GM12878 (cell line): Measurements from ENCODE around the gene NTSR1. TPM values are rescaled to one million over a fixed set of nuclear protein-coding genes. Genes with fewer than 3 reads are reported as not detected.

Experiments used
- ATAC-seq: fragments of 200-7000 bp; cut with Tn5 transposase; 3 replicates; pipeline ENCODE4 v1.9.1; 2020; ENCODE audit warnings: mild to moderate bottlenecking, moderate library complexity
- BruUV-seq: library from RNA; stranded (reverse); fragments of 400-500 nt; replicated peaks from 2 replicates; lab custom pipeline; 2021; lab: Mats Ljungman, UMichigan
- CTCF ChIA-PET: fragments of 300-600 bp; sonication (Branson Sonifier 250); formaldehyde crosslinking; extraction: SDS; loops from one replicate; lab custom pipeline; 2021; ENCODE audit warnings: inconsistent platforms; lab: Yijun Ruan, JAX
- POLR2A ChIA-PET: fragments of 350-600 bp; formaldehyde crosslinking; extraction: SDS; loops from one replicate; lab custom pipeline; 2021; ENCODE audit warnings: inconsistent platforms; lab: Charles Lee
- RAD21 ChIA-PET: fragments of 300-600 bp; sonication (Branson Sonifier 250); formaldehyde crosslinking; loops from one replicate; lab custom pipeline; 2023; ENCODE audit warnings: antibody characterized with exemption; ENCODE audit not compliant: unreplicated experiment; lab: Charles Lee
- SMC1A ChIA-PET: fragments of 300-600 bp; sonication (Branson Sonifier 250); formaldehyde crosslinking; loops from one replicate; lab custom pipeline; 2023; ENCODE audit not compliant: unreplicated experiment, uncharacterized antibody; lab: Charles Lee
- DNase-seq: peaks from one replicate; pipeline ENCODE4 v3.0.0-alpha.2; 2011; ENCODE audit warnings: low read depth, low spot score
- FAIRE-seq: peaks from 3 replicates; lab custom pipeline; 2011; peaks lifted over from hg19 to GRCh38; lab: Jason Lieb, UNC
- H2AFZ ChIP-seq: 2 replicates; pipeline ENCODE4 v1.6.0; 2011; ENCODE audit warnings: low read depth, low read length, control low read depth; ENCODE audit not compliant: control insufficient read depth
- H3K27ac ChIP-seq: 2 replicates; pipeline ENCODE4 v1.5.1; 2011; ENCODE audit warnings: control low read depth; ENCODE audit not compliant: control insufficient read depth, insufficient read depth
- H3K27me3 ChIP-seq, 2 experiments: replicated peaks in 1 of 2; 2 replicates each; pipeline versions ENCODE4 v1.6.0 to v1.6.1; 2011; ENCODE audit warnings: low read length in 1 of 2; ENCODE audit not compliant: control insufficient read depth in 2 of 2, insufficient read depth in 2 of 2
- H3K36me3 ChIP-seq, 2 experiments: 2 replicates each; pipeline ENCODE4 v1.5.1; 2011; ENCODE audit warnings: low read length in 1 of 2; ENCODE audit not compliant: control insufficient read depth in 2 of 2, insufficient read depth in 2 of 2
- H3K4me1 ChIP-seq: 2 replicates; pipeline ENCODE4 v1.6.1; 2011; ENCODE audit warnings: mild to moderate bottlenecking, low read length, moderate library complexity, mixed read lengths; ENCODE audit not compliant: control insufficient read depth, insufficient read depth
- H3K4me2 ChIP-seq: 2 replicates; pipeline ENCODE4 v1.6.0; 2011; ENCODE audit warnings: control low read depth; ENCODE audit not compliant: control insufficient read depth, insufficient read depth
- H3K4me3 ChIP-seq: fragments of 200-600 bp; sonication (generic); 2 replicates; pipeline ENCODE4 v1.5.1; 2016
- H3K79me2 ChIP-seq: 2 replicates; pipeline ENCODE4 v1.6.0; 2011; ENCODE audit warnings: low read length; ENCODE audit not compliant: control insufficient read depth, insufficient read depth
- H3K9ac ChIP-seq: 2 replicates; pipeline ENCODE4 v1.8.0; 2011; ENCODE audit warnings: low read length, control low read depth, mixed read lengths; ENCODE audit not compliant: control insufficient read depth, insufficient read depth
- H3K9me3 ChIP-seq: replicated peaks from 3 replicates; pipeline ENCODE4 v1.5.1; 2011; ENCODE audit warnings: mild to moderate bottlenecking, low read length; ENCODE audit not compliant: control insufficient read depth, insufficient read depth
- H4K20me1 ChIP-seq: 2 replicates; pipeline ENCODE4 v1.6.0; 2011; ENCODE audit not compliant: control insufficient read depth, insufficient read depth
- BCL11A ChIP-seq: IDR thresholded peaks from 2 replicates; pipeline ENCODE4 v1.6.1; 2011; ENCODE audit warnings: low read depth, low read length
- BMI1 ChIP-seq: fragments of 450-650 bp; IDR thresholded peaks from 2 replicates; pipeline ENCODE4 v1.6.1; 2016; ENCODE audit warnings: mild to moderate bottlenecking, moderate library complexity, borderline replicate concordance
- BRCA1 ChIP-seq: IDR thresholded peaks from 2 replicates; pipeline ENCODE4 v1.6.1; 2011; ENCODE audit warnings: low read depth, low read length, improper control_type of control experiment
- CBFB ChIP-seq: IDR thresholded peaks from 2 replicates; pipeline ENCODE4 v1.6.1; 2016; ENCODE audit warnings: antibody characterized with exemption, low read depth
- FOXK2 ChIP-seq: fragments of 450-650 bp; IDR thresholded peaks from 2 replicates; pipeline ENCODE4 v1.6.1; 2017; ENCODE audit warnings: mild to moderate bottlenecking, moderate library complexity
- HCFC1 ChIP-seq: fragments of 150-350 bp; IDR thresholded peaks from 2 replicates; pipeline ENCODE4 v1.6.1; 2014; ENCODE audit warnings: low read length
- MTA3 ChIP-seq: IDR thresholded peaks from 2 replicates; pipeline ENCODE4 v1.6.1; 2012; ENCODE audit warnings: low read length, inconsistent platforms, borderline replicate concordance
- NR2C1 ChIP-seq: fragments of 450-650 bp; IDR thresholded peaks from 2 replicates; pipeline ENCODE4 v1.6.1; 2017; ENCODE audit warnings: antibody characterized with exemption, mild to moderate bottlenecking, moderate library complexity
- NR2F1 ChIP-seq: fragments of 450-650 bp; conservative IDR thresholded peaks from 2 replicates; pipeline ENCODE4 v1.6.1; 2017; ENCODE audit warnings: mild to moderate bottlenecking
- POU2F2 ChIP-seq: IDR thresholded peaks from 3 replicates; pipeline ENCODE4 v1.6.1; 2011; ENCODE audit warnings: low read depth, mild to moderate bottlenecking, low read length, borderline replicate concordance
- RAD21 ChIP-seq: IDR thresholded peaks from 2 replicates; pipeline ENCODE4 v1.6.1; 2011; ENCODE audit warnings: mild to moderate bottlenecking, low read depth, low read length, moderate library complexity; ENCODE audit not compliant: insufficient read depth
- ZNF24 ChIP-seq: fragments of 450-650 bp; IDR thresholded peaks from 2 replicates; pipeline ENCODE4 v1.6.1; 2017; ENCODE audit warnings: antibody characterized with exemption, mild to moderate bottlenecking
- WGBS: methylation state at CpG from one replicate; pipeline ENCODE4 v1.1.6; 2016; ENCODE audit warnings: low lambda C conversion rate; ENCODE audit not compliant: insufficient replicate concordance, insufficient coverage; ENCODE audit errors: missing lambda C conversion rate; 5-methylcytosine and 5-hydroxymethylcytosine counted together
- in situ Hi-C: fragments of 300-500 bp; cut with MboI; formaldehyde crosslinking; loops from 9 replicates; pipeline ENCODE4 v1.14.3; 2018; ENCODE audit warnings: mixed read lengths
- intact Hi-C: fragments of 100-400 bp; cut with micrococcal nuclease; formaldehyde crosslinking; loops from one replicate; pipeline ENCODE4 v1.14.2; 2022; ENCODE audit not compliant: unreplicated experiment
- polyA plus RNA-seq, 11 experiments: library from polyadenylated mRNA; depleted of rRNA in 4 of 11; unstranded in 6 of 11; stranded (reverse) in 5 of 11; fragments of >200 nt; fragmentation: Nextera tagmentation in 4 of 11; fragmentation: Illumina TruSeq in 1 of 11; extraction: Ambion mirVana in 4 of 11; extraction: Trizol in 1 of 11; gene quantifications; 1 replicate in 1 of 11; 2 replicates in 10 of 11; pipeline versions ENCODE4 v1.2.1 to v1.2.3, GENCODE V29; 2011 to 2016; ENCODE audit warnings: inconsistent platforms in 2 of 11, missing spikeins in 2 of 11, low read depth in 1 of 11
- total RNA-seq, 4 experiments: library from RNA; depleted of rRNA in 3 of 4; stranded (reverse); fragments of >200 nt in 3 of 4; fragmentation: Illumina TruSeq in 1 of 4; extraction: Trizol in 1 of 4; gene quantifications; 2 replicates each; pipeline versions ENCODE4 v1.2.1 to v1.2.3, GENCODE V29; 2013 to 2021
- TF ChIP-seq, protein P1 (sequence below): fragments of 450-650 bp; IDR thresholded peaks from 2 replicates; pipeline ENCODE4 v1.6.1; 2017; ENCODE audit warnings: mild to moderate bottlenecking, low read depth, inconsistent platforms; ENCODE audit not compliant: poor library complexity, severe bottlenecking
- TF ChIP-seq, protein P2 (sequence below): fragments of 450-650 bp; IDR thresholded peaks from 2 replicates; pipeline ENCODE4 v1.6.1; 2017; ENCODE audit warnings: mild to moderate bottlenecking
- TF ChIP-seq, protein P3 (sequence below): fragments of 450-650 bp; IDR thresholded peaks from 2 replicates; pipeline ENCODE4 v1.6.1; 2016; ENCODE audit warnings: mild to moderate bottlenecking
- TF ChIP-seq, protein P4 (sequence below): IDR thresholded peaks from 2 replicates; pipeline ENCODE4 v1.6.1; 2012; ENCODE audit warnings: improper control_type of control experiment, low read depth, low read length; ENCODE audit not compliant: insufficient replicate concordance

Gene NTSR1
- total and polyA plus RNA-seq, 10 of the 15 experiments (the other 5 are each of a cell fraction or from before 2014, with no cell fraction given), result not detected

DNA sequence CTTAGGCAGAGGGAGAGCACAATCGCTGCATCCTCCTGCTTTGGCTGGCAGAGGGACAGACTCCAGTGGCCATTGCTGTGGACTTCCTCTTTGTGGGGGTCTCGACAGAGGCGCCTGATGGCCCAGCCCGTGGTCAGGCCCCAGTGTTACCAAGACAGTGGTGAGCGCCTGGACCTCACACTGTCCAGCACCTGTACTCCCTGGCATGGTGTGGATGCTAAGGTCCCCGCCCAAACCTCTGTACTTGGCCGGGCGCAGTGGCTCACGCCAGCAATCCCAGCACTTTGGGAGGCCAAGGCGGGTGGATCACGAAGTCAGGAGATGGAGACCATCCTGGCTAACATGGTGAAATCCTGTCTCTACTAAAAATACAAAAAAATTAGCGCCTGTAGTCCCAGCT, 2.3 kb upstream of the NTSR1 start:
- RAD21 ChIA-PET, result interaction anchor here (0.8 kb wide), 1 partner anchor 88 kb away, joined by 3 read pairs; no protein-coding TSS in a partner anchor
- Histone ChIP-seq H3K27ac (no peak overlapping the region), H3K4me3 (no peak overlapping the region), H3K4me2 (no peak overlapping the region), H3K27me3 (peaks cover 0 to 6% of the 10 kb centered on the region in 2 experiments; a peak in 3 of 4 replicates), H2AFZ (no peak overlapping the region), H3K4me1 (no peaks in the 10 kb centered on the region), H3K9ac (no peak overlapping the region), H3K36me3 (no peaks in the 10 kb centered on the region), H4K20me1 (no peaks in the 10 kb centered on the region), H3K79me2 (no peaks in the 10 kb centered on the region), H3K9me3 (no peaks in the 10 kb centered on the region)
- ATAC-seq (no peak), DNase-seq (no peak), FAIRE-seq (no peak)
- 46% methylated on average over 12 of the region's 12 CpGs for WGBS
- no peak for TF ChIP-seq ZNF24
- no peak for TF ChIP-seq CBFB
- TF ChIP-seq, protein P1, sequence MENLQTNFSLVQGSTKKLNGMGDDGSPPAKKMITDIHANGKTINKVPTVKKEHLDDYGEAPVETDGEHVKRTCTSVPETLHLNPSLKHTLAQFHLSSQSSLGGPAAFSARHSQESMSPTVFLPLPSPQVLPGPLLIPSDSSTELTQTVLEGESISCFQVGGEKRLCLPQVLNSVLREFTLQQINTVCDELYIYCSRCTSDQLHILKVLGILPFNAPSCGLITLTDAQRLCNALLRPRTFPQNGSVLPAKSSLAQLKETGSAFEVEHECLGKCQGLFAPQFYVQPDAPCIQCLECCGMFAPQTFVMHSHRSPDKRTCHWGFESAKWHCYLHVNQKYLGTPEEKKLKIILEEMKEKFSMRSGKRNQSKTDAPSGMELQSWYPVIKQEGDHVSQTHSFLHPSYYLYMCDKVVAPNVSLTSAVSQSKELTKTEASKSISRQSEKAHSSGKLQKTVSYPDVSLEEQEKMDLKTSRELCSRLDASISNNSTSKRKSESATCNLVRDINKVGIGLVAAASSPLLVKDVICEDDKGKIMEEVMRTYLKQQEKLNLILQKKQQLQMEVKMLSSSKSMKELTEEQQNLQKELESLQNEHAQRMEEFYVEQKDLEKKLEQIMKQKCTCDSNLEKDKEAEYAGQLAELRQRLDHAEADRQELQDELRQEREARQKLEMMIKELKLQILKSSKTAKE, result no peak
- no peak for TF ChIP-seq BMI1
- no peak for TF ChIP-seq NR2F1
- no peak for TF ChIP-seq NR2C1
- TF ChIP-seq MTA3, result no peak
- no peak for TF ChIP-seq HCFC1
- TF ChIP-seq, protein P2, sequence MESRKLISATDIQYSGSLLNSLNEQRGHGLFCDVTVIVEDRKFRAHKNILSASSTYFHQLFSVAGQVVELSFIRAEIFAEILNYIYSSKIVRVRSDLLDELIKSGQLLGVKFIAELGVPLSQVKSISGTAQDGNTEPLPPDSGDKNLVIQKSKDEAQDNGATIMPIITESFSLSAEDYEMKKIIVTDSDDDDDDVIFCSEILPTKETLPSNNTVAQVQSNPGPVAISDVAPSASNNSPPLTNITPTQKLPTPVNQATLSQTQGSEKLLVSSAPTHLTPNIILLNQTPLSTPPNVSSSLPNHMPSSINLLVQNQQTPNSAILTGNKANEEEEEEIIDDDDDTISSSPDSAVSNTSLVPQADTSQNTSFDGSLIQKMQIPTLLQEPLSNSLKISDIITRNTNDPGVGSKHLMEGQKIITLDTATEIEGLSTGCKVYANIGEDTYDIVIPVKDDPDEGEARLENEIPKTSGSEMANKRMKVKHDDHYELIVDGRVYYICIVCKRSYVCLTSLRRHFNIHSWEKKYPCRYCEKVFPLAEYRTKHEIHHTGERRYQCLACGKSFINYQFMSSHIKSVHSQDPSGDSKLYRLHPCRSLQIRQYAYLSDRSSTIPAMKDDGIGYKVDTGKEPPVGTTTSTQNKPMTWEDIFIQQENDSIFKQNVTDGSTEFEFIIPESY, result no peak
- no peak for TF ChIP-seq RAD21
- no peak for TF ChIP-seq BRCA1
- TF ChIP-seq POU2F2, result no peak
- TF ChIP-seq, protein P3, sequence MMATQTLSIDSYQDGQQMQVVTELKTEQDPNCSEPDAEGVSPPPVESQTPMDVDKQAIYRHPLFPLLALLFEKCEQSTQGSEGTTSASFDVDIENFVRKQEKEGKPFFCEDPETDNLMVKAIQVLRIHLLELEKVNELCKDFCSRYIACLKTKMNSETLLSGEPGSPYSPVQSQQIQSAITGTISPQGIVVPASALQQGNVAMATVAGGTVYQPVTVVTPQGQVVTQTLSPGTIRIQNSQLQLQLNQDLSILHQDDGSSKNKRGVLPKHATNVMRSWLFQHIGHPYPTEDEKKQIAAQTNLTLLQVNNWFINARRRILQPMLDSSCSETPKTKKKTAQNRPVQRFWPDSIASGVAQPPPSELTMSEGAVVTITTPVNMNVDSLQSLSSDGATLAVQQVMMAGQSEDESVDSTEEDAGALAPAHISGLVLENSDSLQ, result no peak
- no peak for TF ChIP-seq BCL11A
- TF ChIP-seq, protein P4, sequence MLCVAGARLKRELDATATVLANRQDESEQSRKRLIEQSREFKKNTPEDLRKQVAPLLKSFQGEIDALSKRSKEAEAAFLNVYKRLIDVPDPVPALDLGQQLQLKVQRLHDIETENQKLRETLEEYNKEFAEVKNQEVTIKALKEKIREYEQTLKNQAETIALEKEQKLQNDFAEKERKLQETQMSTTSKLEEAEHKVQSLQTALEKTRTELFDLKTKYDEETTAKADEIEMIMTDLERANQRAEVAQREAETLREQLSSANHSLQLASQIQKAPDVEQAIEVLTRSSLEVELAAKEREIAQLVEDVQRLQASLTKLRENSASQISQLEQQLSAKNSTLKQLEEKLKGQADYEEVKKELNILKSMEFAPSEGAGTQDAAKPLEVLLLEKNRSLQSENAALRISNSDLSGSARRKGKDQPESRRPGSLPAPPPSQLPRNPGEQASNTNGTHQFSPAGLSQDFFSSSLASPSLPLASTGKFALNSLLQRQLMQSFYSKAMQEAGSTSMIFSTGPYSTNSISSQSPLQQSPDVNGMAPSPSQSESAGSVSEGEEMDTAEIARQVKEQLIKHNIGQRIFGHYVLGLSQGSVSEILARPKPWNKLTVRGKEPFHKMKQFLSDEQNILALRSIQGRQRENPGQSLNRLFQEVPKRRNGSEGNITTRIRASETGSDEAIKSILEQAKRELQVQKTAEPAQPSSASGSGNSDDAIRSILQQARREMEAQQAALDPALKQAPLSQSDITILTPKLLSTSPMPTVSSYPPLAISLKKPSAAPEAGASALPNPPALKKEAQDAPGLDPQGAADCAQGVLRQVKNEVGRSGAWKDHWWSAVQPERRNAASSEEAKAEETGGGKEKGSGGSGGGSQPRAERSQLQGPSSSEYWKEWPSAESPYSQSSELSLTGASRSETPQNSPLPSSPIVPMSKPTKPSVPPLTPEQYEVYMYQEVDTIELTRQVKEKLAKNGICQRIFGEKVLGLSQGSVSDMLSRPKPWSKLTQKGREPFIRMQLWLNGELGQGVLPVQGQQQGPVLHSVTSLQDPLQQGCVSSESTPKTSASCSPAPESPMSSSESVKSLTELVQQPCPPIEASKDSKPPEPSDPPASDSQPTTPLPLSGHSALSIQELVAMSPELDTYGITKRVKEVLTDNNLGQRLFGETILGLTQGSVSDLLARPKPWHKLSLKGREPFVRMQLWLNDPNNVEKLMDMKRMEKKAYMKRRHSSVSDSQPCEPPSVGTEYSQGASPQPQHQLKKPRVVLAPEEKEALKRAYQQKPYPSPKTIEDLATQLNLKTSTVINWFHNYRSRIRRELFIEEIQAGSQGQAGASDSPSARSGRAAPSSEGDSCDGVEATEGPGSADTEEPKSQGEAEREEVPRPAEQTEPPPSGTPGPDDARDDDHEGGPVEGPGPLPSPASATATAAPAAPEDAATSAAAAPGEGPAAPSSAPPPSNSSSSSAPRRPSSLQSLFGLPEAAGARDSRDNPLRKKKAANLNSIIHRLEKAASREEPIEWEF, result no peak
- no peak for TF ChIP-seq FOXK2
- in situ Hi-C loops, result no loop called here
- no TSS peak for BruUV-seq
- intact Hi-C loops, result no loop called here
- SMC1A ChIA-PET, result no interaction called here
- POLR2A ChIA-PET, result no interaction called here
- CTCF ChIA-PET, result no interaction called here
